Astrocyte (in vitro differentiated cells and primary cell): ENCODE measurements around the gene TM9SF1.

Experiments
- CTCF ChIP-seq: IDR thresholded peaks from 2 replicates; pipeline ENCODE4 v1.5.1; 2011; ENCODE audit warnings: low read depth, mild to moderate bottlenecking, inconsistent platforms, low read length, moderate library complexity; ENCODE audit not compliant: insufficient read depth
- EZH2 ChIP-seq: IDR thresholded peaks from 2 replicates; pipeline ENCODE4 v1.6.1; 2012; ENCODE audit warnings: mild to moderate bottlenecking, low read length, inconsistent platforms; ENCODE audit not compliant: insufficient read depth

- TF ChIP-seq EZH2 (no peak), CTCF (no peak)
These were observed 47.3 kb downstream of the TM9SF1 start for GRCh38 chr14:24147761-24148428.
